Measurements from ENCODE around the gene KRT80.

KRT80 gene

DNA sequence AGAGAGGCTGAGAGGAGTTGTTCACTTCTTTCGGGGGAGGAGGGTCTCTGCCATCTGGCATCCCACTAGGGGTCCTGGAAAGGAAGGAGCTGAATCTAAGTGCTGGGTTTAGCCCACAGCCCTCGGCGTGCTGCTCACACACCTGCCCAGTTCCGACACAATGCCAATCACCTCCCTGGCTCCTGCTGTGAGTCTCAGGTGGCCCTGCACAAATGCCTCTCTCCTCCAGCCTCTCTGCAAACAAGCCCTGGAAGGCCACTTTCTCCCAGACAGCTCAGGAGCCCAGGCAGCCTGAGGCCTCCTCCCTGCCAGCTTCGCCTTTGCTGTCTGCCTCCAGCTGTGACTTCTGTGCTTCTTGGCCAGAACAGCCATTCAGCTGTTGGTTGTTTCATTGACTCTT is 61.1 kb downstream of the KRT80 start:
- Histone ChIP-seq H3K4me3 (replicated peaks; ENCODE audit: insufficient read depth, low read length) (no peak overlapping the region), H3K27ac (replicated peaks) (no peak overlapping the region), H3K27me3 (ENCODE audit: insufficient read depth, poor library complexity, severe bottlenecking) (peaks cover 6% of the 10 kb centered on the region)
- DNase-seq (ENCODE audit: low read depth in 1 of 2, low spot score in 1 of 2) = no peak
- TF ChIP-seq, protein P1, sequence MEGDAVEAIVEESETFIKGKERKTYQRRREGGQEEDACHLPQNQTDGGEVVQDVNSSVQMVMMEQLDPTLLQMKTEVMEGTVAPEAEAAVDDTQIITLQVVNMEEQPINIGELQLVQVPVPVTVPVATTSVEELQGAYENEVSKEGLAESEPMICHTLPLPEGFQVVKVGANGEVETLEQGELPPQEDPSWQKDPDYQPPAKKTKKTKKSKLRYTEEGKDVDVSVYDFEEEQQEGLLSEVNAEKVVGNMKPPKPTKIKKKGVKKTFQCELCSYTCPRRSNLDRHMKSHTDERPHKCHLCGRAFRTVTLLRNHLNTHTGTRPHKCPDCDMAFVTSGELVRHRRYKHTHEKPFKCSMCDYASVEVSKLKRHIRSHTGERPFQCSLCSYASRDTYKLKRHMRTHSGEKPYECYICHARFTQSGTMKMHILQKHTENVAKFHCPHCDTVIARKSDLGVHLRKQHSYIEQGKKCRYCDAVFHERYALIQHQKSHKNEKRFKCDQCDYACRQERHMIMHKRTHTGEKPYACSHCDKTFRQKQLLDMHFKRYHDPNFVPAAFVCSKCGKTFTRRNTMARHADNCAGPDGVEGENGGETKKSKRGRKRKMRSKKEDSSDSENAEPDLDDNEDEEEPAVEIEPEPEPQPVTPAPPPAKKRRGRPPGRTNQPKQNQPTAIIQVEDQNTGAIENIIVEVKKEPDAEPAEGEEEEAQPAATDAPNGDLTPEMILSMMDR (IDR thresholded peaks at IDR 0.05; ENCODE audit: insufficient read depth, low read length) = no peak
- TF ChIP-seq SPI1 (IDR thresholded peaks at IDR 0.05; ENCODE audit: borderline replicate concordance, low read depth) (no peak), POLR2AphosphoS5 (IDR thresholded peaks at IDR 0.05; ENCODE audit: low read depth) (no peak)
- TF ChIP-seq, protein P2, sequence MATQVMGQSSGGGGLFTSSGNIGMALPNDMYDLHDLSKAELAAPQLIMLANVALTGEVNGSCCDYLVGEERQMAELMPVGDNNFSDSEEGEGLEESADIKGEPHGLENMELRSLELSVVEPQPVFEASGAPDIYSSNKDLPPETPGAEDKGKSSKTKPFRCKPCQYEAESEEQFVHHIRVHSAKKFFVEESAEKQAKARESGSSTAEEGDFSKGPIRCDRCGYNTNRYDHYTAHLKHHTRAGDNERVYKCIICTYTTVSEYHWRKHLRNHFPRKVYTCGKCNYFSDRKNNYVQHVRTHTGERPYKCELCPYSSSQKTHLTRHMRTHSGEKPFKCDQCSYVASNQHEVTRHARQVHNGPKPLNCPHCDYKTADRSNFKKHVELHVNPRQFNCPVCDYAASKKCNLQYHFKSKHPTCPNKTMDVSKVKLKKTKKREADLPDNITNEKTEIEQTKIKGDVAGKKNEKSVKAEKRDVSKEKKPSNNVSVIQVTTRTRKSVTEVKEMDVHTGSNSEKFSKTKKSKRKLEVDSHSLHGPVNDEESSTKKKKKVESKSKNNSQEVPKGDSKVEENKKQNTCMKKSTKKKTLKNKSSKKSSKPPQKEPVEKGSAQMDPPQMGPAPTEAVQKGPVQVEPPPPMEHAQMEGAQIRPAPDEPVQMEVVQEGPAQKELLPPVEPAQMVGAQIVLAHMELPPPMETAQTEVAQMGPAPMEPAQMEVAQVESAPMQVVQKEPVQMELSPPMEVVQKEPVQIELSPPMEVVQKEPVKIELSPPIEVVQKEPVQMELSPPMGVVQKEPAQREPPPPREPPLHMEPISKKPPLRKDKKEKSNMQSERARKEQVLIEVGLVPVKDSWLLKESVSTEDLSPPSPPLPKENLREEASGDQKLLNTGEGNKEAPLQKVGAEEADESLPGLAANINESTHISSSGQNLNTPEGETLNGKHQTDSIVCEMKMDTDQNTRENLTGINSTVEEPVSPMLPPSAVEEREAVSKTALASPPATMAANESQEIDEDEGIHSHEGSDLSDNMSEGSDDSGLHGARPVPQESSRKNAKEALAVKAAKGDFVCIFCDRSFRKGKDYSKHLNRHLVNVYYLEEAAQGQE (IDR thresholded peaks at IDR 0.05; ENCODE audit: insufficient replicate concordance, low read depth) = no peak

DNA sequence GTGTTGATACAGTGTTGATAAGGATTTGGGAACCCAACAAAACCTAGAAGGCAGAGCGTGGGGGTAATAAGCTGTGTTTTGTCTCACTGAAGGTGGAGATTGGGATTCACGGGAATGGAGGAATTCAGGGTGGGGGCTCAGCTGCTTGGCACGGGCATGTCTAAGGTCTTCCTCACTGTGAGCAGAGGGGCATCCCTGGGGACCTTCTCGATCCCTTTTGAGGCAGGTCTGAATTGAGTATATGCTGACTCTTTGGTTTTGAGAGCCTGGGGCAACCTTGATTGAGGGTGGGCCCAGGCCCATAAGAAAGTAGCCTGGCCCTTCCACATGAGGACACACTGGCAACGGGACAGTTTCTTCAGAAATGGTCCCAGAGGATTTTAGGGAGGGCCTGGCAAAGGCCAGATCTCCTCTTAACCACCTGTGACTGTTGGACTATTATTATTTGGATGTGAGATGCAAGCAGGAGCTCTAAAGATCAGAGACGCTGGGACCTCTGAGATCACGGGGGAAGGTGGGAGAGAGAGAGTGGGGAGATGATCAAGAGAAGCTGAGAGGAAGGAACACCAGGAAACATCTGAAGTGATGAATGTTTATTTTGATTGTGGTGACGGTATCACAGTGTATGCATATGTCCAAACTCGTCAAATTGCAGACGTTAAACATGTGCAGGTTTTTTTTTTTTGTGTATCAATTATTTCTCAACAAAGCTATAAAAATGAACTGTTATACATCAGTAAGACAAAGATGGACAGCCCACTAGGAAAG is 63.9 kb downstream of the KRT80 start:
- H3K27me3 ChIP-seq (ENCODE audit: insufficient read depth, poor library complexity, severe bottlenecking) = peaks cover 7% of the 10 kb centered on the region
- TF ChIP-seq SPI1 (IDR thresholded peaks at IDR 0.05; ENCODE audit: borderline replicate concordance, low read depth) (no peak), POLR2AphosphoS5 (IDR thresholded peaks at IDR 0.05; ENCODE audit: low read depth) (no peak), GABPA (IDR thresholded peaks at IDR 0.05; ENCODE audit: low read depth) (no peak)
- TF ChIP-seq, protein P1 (IDR thresholded peaks at IDR 0.05; ENCODE audit: insufficient read depth, low read length) = no peak
- TF ChIP-seq, protein P2 (IDR thresholded peaks at IDR 0.05; ENCODE audit: insufficient replicate concordance, low read depth) = no peak
- H3K27ac ChIP-seq (replicated peaks) = no peak overlapping the region
- no peak for DNase-seq (ENCODE audit: low read depth in 1 of 2, low spot score in 1 of 2)
- H3K4me3 ChIP-seq (replicated peaks; ENCODE audit: insufficient read depth, low read length) = no peak overlapping the region

DNA sequence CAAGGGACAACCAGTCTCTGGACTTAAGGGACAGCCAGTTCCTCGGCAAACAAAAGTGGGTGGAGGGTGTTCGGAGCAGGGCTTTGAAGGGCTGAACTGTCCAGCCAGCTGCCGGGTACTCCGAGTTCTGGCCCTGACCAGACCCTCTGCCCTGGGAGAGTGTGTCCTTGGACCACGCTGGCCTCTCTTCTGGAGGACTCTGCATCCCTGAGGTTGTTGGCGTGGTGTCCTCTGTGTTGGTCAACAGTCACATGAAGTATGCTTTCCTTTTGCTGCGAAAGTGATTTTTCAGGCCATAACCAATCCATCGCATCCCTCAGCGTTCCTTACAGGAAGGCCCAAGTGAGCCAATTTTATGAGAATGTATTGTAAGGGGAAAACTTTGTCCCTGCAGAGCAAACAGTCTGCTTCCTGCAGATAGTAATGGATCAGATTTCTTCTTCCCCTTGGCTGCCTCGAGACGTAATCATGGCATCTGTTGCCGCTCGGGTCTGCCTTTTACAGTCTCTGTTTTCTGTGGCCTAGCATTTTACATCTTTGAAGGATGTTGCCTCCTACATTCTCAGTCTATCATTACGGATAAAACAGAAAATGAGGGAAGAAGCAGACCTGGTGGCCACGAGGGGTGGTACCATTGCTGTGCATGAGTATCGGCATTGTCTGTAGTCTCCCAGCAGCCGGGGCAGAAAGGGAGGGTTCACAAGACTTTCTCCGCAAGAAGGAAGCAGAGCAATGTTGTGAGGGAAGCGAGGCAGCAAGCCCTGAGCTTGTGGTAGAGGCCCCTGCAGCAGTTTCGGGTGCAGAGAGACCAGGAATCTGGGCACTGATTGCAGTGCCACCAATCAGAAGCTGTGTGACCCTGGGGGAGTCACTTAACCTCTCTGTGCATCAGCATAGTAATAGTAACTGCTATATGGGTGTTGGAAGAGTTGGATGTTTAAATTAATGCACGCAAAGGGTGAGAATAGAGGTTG is 64.9 kb downstream of the KRT80 start:
- Histone ChIP-seq H3K4me3 (replicated peaks; ENCODE audit: insufficient read depth, low read length) (no peak overlapping the region), H3K27ac (replicated peaks) (no peak overlapping the region), H3K27me3 (ENCODE audit: insufficient read depth, poor library complexity, severe bottlenecking) (peaks cover 7% of the 10 kb centered on the region)
- no peak for DNase-seq (ENCODE audit: low read depth in 1 of 2, low spot score in 1 of 2)
- TF ChIP-seq, protein P1 (IDR thresholded peaks at IDR 0.05; ENCODE audit: insufficient read depth, low read length) = no peak
- TF ChIP-seq, protein P2 (IDR thresholded peaks at IDR 0.05; ENCODE audit: insufficient replicate concordance, low read depth) = no peak
- TF ChIP-seq SPI1 (IDR thresholded peaks at IDR 0.05; ENCODE audit: borderline replicate concordance, low read depth) (no peak), GABPA (IDR thresholded peaks at IDR 0.05; ENCODE audit: low read depth) (no peak), POLR2AphosphoS5 (IDR thresholded peaks at IDR 0.05; ENCODE audit: low read depth) (no peak)

All from HL-60 (cell line).